ENCODE results near the gene IL22RA1. TPM values are rescaled to one million over a fixed set of nuclear protein-coding genes. Genes with fewer than 3 reads are reported as not detected.

IL22RA1 gene
- total RNA-seq, 1 experiment from 2014 or later = not detected

DNA sequence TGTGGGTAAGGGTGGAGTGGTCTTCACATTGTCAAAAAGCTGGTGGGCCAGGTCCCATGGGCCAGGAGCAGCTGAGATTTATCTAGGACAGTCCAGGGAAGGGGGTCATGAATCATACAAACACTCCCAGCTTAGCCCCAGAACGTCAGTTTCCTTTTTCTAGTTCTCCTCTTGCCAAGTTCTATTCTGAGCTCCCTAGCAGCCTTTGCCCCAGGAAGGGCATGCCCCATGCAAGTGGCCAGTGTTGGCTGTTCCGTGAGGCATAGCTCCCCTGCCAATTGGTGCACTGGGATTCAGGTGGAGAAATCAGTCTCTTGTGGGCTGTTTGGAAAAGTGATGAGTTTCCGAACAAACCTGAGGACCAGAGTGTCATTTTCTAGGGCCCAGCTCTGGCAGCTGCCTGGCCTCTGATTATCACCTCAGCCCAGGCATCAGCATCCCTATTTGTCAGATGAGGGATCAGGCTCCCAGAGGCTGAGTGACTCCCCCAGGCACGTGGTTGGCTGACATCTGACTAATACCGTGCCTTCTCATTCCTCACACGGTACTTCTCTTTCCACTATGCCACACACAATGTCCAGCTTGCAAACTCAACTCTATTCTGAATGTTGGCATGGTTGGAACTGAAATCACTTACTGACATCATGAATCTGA lies 16.8 kb downstream of the IL22RA1 start:
- Histone ChIP-seq H3K4me1 (ENCODE audit: low read length) (no peaks in the 10 kb centered on the region), H3K9ac (ENCODE audit: low read length) (no peak overlapping the region)

DNA sequence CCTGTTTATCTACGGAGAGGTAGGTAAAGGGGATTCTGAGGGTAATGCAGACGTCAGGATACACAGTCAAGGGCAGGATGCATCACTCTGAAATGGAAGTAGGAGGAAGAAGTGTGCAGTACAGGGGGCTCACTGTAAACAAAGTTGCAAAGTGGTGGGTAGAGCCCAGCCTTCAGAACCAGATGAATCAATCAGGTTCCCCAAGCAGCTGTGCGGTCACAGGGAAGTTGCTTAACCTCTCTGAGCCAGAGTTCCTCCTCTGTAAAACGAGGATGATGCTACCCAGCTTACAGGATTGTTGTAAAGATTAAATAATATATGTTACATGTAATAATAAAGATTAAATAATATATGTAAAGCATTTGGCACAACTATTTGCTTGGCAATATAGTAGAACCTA lies 17.5 kb downstream of the IL22RA1 start:
- no peaks in the 10 kb centered on the region for H3K27me3 ChIP-seq (ENCODE audit: low read length)
- H3K36me3 ChIP-seq (ENCODE audit: insufficient read depth, low read length) = no peaks in the 10 kb centered on the region
- H3K9me2 ChIP-seq (replicated peaks; ENCODE audit: insufficient read depth, low read length) = no peaks in the 10 kb centered on the region
- H3K9me3 ChIP-seq (ENCODE audit: low read length) = no peaks in the 10 kb centered on the region
- no peak overlapping the region for H3K4me3 ChIP-seq (ENCODE audit: low read length)
- no peak overlapping the region for H3K9ac ChIP-seq (ENCODE audit: low read length)
- H3K4me1 ChIP-seq (ENCODE audit: low read length) = no peaks in the 10 kb centered on the region
- no peak overlapping the region for H3K27ac ChIP-seq (ENCODE audit: low read length)
- H3K79me2 ChIP-seq (ENCODE audit: low read length) = no peaks in the 10 kb centered on the region
- H2AFZ ChIP-seq (ENCODE audit: low read length) = no peak overlapping the region
- H3K4me2 ChIP-seq (ENCODE audit: low read depth, low read length, poor library complexity, severe bottlenecking) = no peak overlapping the region
- H4K20me1 ChIP-seq (ENCODE audit: insufficient read depth, low read depth, low read length) = no peaks in the 10 kb centered on the region
- no peak for DNase-seq

More for the DNA sequence above, 16.8 kb downstream of the IL22RA1 start:
- Histone ChIP-seq H3K27ac (ENCODE audit: low read length) (no peak overlapping the region), H4K20me1 (ENCODE audit: insufficient read depth, low read depth, low read length) (no peaks in the 10 kb centered on the region), H2AFZ (ENCODE audit: low read length) (no peak overlapping the region), H3K79me2 (ENCODE audit: low read length) (no peaks in the 10 kb centered on the region), H3K27me3 (ENCODE audit: low read length) (no peaks in the 10 kb centered on the region), H3K36me3 (ENCODE audit: insufficient read depth, low read length) (no peaks in the 10 kb centered on the region), H3K4me3 (ENCODE audit: low read length) (no peak overlapping the region), H3K9me2 (replicated peaks; ENCODE audit: insufficient read depth, low read length) (no peaks in the 10 kb centered on the region), H3K4me2 (ENCODE audit: low read depth, low read length, poor library complexity, severe bottlenecking) (no peak overlapping the region), H3K9me3 (ENCODE audit: low read length) (no peaks in the 10 kb centered on the region)
- no peak for DNase-seq

DNA sequence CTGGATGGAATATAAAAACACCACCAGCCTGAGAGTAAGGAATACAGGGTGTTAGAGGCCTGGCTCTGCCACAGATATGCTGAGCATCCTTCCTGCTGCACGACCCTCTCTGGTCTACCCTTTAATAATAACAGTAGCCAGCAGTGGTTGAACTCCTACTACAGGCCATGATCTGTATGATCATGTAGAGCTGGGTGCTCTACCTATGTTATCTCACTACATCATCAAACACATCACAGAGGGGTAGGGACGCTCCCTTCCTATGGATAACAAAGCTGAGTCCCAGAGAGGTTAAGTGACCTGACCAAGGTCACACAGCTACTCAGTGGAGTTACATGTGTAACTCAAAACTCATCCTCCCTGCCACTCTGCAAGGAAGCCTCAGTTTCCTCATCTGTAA lies 18.0 kb downstream of the IL22RA1 start:
- no peaks in the 10 kb centered on the region for H3K4me1 ChIP-seq (ENCODE audit: low read length)
- DNase-seq = no peak
- no peaks in the 10 kb centered on the region for H3K27me3 ChIP-seq (ENCODE audit: low read length)
- H3K79me2 ChIP-seq (ENCODE audit: low read length) = no peaks in the 10 kb centered on the region
- H2AFZ ChIP-seq (ENCODE audit: low read length) = no peak overlapping the region
- H3K4me2 ChIP-seq (ENCODE audit: low read depth, low read length, poor library complexity, severe bottlenecking) = no peak overlapping the region
- H3K9ac ChIP-seq (ENCODE audit: low read length) = no peak overlapping the region
- H3K27ac ChIP-seq (ENCODE audit: low read length) = no peak overlapping the region
- H3K9me3 ChIP-seq (ENCODE audit: low read length) = no peaks in the 10 kb centered on the region
- H3K4me3 ChIP-seq (ENCODE audit: low read length) = no peak overlapping the region
- H4K20me1 ChIP-seq (ENCODE audit: insufficient read depth, low read depth, low read length) = no peaks in the 10 kb centered on the region
- H3K36me3 ChIP-seq (ENCODE audit: insufficient read depth, low read length) = no peaks in the 10 kb centered on the region
- H3K9me2 ChIP-seq (replicated peaks; ENCODE audit: insufficient read depth, low read length) = no peaks in the 10 kb centered on the region

DNA sequence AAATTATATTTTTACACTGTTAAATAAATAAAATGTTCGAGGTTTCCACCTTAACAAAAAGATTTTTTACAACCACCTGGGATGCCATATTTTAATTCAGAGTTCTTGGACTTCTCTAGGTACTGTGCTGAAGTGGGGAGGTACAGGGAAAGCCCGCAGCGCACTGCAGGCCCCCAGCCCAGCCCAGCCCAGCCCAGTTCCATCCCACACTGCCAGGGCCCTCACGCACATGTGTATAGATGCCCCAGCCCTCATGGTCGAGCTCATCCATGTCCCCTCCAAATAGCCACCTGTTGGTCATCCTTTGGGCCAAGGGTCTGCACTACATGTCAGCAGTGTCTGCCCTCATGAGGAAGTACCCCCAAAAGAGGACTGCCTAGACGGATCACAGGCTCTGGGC lies 19.3 kb downstream of the IL22RA1 start:
- no peak overlapping the region for H3K4me2 ChIP-seq (ENCODE audit: low read depth, low read length, poor library complexity, severe bottlenecking)
- H3K9ac ChIP-seq (ENCODE audit: low read length) = no peak overlapping the region
- no peaks in the 10 kb centered on the region for H3K4me1 ChIP-seq (ENCODE audit: low read length)
- no peaks in the 10 kb centered on the region for H3K36me3 ChIP-seq (ENCODE audit: insufficient read depth, low read length)
- H4K20me1 ChIP-seq (ENCODE audit: insufficient read depth, low read depth, low read length) = no peaks in the 10 kb centered on the region
- H3K27ac ChIP-seq (ENCODE audit: low read length) = no peak overlapping the region
- H3K9me3 ChIP-seq (ENCODE audit: low read length) = no peaks in the 10 kb centered on the region
- H2AFZ ChIP-seq (ENCODE audit: low read length) = no peak overlapping the region
- no peaks in the 10 kb centered on the region for H3K27me3 ChIP-seq (ENCODE audit: low read length)
- no peaks in the 10 kb centered on the region for H3K79me2 ChIP-seq (ENCODE audit: low read length)
- DNase-seq = no peak
- no peak overlapping the region for H3K4me3 ChIP-seq (ENCODE audit: low read length)
- H3K9me2 ChIP-seq (replicated peaks; ENCODE audit: insufficient read depth, low read length) = no peaks in the 10 kb centered on the region

DNA sequence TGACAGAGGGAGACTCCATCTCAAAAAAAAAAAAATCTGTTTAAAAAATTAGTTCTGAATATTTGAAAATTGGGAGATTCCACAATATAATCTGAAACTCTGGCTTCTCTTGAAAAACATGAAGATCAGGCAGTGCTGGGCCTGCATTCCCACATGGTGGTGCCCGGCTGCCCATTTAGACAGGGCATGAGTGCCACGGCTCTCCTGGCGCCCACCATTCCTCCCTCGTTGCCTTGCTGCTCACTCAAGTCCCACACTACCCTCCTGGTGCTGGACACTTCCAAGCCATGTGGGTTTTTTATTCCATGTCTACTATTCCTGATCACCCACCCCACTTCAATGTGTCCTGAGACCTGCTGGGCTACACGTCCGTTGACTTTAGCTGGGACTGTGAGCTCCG lies 20.2 kb downstream of the IL22RA1 start:
- Histone ChIP-seq H3K9me2 (replicated peaks; ENCODE audit: insufficient read depth, low read length) (no peaks in the 10 kb centered on the region), H3K27me3 (ENCODE audit: low read length) (no peaks in the 10 kb centered on the region), H3K36me3 (ENCODE audit: insufficient read depth, low read length) (no peaks in the 10 kb centered on the region), H3K4me2 (ENCODE audit: low read depth, low read length, poor library complexity, severe bottlenecking) (no peak overlapping the region), H3K27ac (ENCODE audit: low read length) (no peak overlapping the region), H4K20me1 (ENCODE audit: insufficient read depth, low read depth, low read length) (no peaks in the 10 kb centered on the region), H3K4me3 (ENCODE audit: low read length) (no peak overlapping the region), H2AFZ (ENCODE audit: low read length) (no peak overlapping the region), H3K9me3 (ENCODE audit: low read length) (no peaks in the 10 kb centered on the region), H3K79me2 (ENCODE audit: low read length) (no peaks in the 10 kb centered on the region), H3K4me1 (ENCODE audit: low read length) (no peaks in the 10 kb centered on the region), H3K9ac (ENCODE audit: low read length) (no peak overlapping the region)
- DNase-seq = no peak

DNA sequence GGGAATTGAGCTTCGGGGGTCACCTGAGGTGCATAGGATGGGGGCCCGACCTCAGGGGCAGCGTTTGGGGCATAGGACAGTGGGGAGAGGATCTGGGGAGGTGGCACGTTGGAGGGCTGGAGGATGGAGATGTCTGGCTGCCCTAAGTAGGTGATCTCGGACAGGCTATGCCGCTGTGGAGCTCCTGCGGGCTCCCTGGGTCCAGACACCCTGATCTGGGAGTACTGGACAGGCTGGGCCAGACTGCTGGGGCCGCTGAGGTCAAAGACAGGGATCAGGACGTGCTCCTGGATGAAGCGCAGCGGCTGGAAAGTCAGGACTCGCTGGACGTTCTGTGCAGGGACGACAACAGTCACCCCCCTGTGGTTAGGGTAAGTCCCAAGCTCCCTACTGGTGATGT lies 21.5 kb downstream of the IL22RA1 start:
- no peak overlapping the region for H3K9ac ChIP-seq (ENCODE audit: low read length)
- DNase-seq = no peak
- H3K27ac ChIP-seq (ENCODE audit: low read length) = no peak overlapping the region
- no peak overlapping the region for H3K4me2 ChIP-seq (ENCODE audit: low read depth, low read length, poor library complexity, severe bottlenecking)
- H3K36me3 ChIP-seq (ENCODE audit: insufficient read depth, low read length) = no peaks in the 10 kb centered on the region
- H2AFZ ChIP-seq (ENCODE audit: low read length) = no peak overlapping the region
- no peaks in the 10 kb centered on the region for H3K9me2 ChIP-seq (replicated peaks; ENCODE audit: insufficient read depth, low read length)
- H3K9me3 ChIP-seq (ENCODE audit: low read length) = no peaks in the 10 kb centered on the region
- H3K79me2 ChIP-seq (ENCODE audit: low read length) = no peaks in the 10 kb centered on the region
- no peaks in the 10 kb centered on the region for H3K27me3 ChIP-seq (ENCODE audit: low read length)
- H4K20me1 ChIP-seq (ENCODE audit: insufficient read depth, low read depth, low read length) = no peaks in the 10 kb centered on the region
- H3K4me1 ChIP-seq (ENCODE audit: low read length) = no peaks in the 10 kb centered on the region
- no peak overlapping the region for H3K4me3 ChIP-seq (ENCODE audit: low read length)

DNA sequence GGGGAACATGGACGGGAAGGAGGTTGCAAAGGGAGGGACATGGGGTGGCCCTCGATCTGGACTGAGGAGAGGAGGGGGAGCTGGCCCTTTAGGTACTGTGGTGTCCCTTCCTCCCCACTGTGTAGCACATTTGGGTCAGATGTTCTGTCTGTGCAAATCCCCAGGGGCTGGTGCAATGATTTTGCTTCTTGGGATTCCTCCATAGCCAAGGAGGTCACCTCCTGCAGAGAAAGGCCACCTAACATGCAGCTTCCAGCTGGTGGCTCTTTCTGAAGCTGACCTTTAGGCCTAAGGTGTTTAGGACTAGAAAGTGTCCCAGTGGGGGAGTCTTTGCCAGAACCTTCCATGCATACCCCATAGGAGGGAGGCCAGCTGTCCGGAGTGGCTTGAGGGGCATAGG lies 22.0 kb downstream of the IL22RA1 start:
- Histone ChIP-seq H3K4me3 (ENCODE audit: low read length) (no peak overlapping the region), H3K36me3 (ENCODE audit: insufficient read depth, low read length) (no peaks in the 10 kb centered on the region), H3K9me3 (ENCODE audit: low read length) (no peaks in the 10 kb centered on the region), H3K9me2 (replicated peaks; ENCODE audit: insufficient read depth, low read length) (no peaks in the 10 kb centered on the region), H2AFZ (ENCODE audit: low read length) (no peak overlapping the region), H3K27ac (ENCODE audit: low read length) (no peak overlapping the region), H3K4me2 (ENCODE audit: low read depth, low read length, poor library complexity, severe bottlenecking) (no peak overlapping the region), H3K27me3 (ENCODE audit: low read length) (no peaks in the 10 kb centered on the region), H4K20me1 (ENCODE audit: insufficient read depth, low read depth, low read length) (no peaks in the 10 kb centered on the region), H3K9ac (ENCODE audit: low read length) (no peak overlapping the region), H3K79me2 (ENCODE audit: low read length) (no peaks in the 10 kb centered on the region), H3K4me1 (ENCODE audit: low read length) (no peaks in the 10 kb centered on the region)
- no peak for DNase-seq

DNA sequence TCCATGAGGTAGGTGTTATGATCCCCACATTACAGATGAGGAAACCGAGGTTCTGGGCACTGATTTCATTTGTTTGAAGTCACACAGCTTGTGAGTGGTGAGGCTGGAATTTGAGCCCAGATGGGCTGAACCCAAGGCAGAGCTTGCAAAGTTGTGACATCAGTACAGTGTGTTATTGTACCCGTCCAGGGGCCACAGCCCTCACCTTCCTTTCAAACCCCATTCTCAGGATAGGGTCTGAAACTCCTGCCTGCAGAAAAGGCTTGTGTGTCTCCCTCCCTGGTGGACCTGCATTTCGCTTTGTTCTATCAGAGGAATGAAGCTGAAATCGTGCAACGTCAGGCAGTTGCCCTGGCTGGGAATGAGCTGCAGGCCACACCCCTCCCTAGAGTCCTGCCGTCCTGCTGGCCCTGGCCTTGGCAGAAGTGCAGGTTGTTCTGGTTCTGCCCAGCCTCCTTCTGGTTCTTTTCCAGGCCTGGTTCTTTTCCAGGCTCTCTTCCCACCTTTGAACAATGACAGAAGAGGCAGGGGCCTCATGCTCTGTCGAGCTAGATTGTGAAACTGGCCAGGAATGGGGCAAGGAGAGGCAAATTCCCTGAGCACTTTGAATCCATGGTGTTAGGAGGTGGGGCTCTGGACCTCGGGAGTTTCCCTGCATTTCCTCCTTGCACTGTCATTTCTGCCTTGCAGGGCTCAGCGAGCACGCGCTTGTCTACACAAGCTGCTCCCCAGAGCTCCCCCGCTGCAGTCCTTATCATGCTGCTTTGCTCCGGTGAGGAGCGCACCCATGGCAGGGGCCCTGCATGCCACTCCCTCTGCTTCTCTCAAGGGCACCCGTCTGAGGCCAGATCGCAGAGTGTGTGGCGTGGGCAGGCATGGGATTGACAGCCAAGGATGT lies 22.8 kb downstream of the IL22RA1 start:
- Histone ChIP-seq H3K9me3 (ENCODE audit: low read length) (no peaks in the 10 kb centered on the region), H3K9me2 (replicated peaks; ENCODE audit: insufficient read depth, low read length) (no peaks in the 10 kb centered on the region), H3K27me3 (ENCODE audit: low read length) (no peaks in the 10 kb centered on the region), H3K79me2 (ENCODE audit: low read length) (no peaks in the 10 kb centered on the region), H3K4me2 (ENCODE audit: low read depth, low read length, poor library complexity, severe bottlenecking) (no peak overlapping the region), H3K4me3 (ENCODE audit: low read length) (no peak overlapping the region), H3K27ac (ENCODE audit: low read length) (no peak overlapping the region), H3K9ac (ENCODE audit: low read length) (no peak overlapping the region), H2AFZ (ENCODE audit: low read length) (no peak overlapping the region), H3K4me1 (ENCODE audit: low read length) (no peaks in the 10 kb centered on the region), H3K36me3 (ENCODE audit: insufficient read depth, low read length) (no peaks in the 10 kb centered on the region), H4K20me1 (ENCODE audit: insufficient read depth, low read depth, low read length) (no peaks in the 10 kb centered on the region)
- no peak for DNase-seq
